K562 (cell line): ENCODE data around the gene ABHD8. TPM values are rescaled to one million over a fixed set of nuclear protein-coding genes. Genes with fewer than 3 reads are reported as not detected.

ENCODE experiments used
- GTF2B ChIP-seq: IDR thresholded peaks from 2 replicates; pipeline ENCODE4 v1.6.1; 2011; ENCODE audit not compliant: insufficient read length; ENCODE audit errors: extremely low read depth
- IRF9 ChIP-seq: fragments of 450-650 bp; IDR thresholded peaks from 2 replicates; pipeline ENCODE4 v1.6.1; 2016; ENCODE audit warnings: missing biosample characterization, missing genetic modification characterization
- JUN ChIP-seq, 2 experiments: sonication (generic) in 1 of 2; formaldehyde crosslinking in 1 of 2; IDR thresholded peaks; 2 replicates each; pipeline versions ENCODE4 v1.6.1 to v1.8.0; 2012 to 2022; ENCODE audit warnings: borderline replicate concordance in 2 of 2, mild to moderate bottlenecking in 2 of 2, improper control_type of control experiment in 1 of 2, low read depth in 1 of 2, low read length in 1 of 2, missing genetic modification reagents in 1 of 2
- MGA ChIP-seq: fragments of 450-650 bp; IDR thresholded peaks from 2 replicates; pipeline ENCODE4 v1.6.1; 2016; ENCODE audit warnings: mild to moderate bottlenecking, moderate library complexity
- PHF8 ChIP-seq: fragments of 200-600 bp; sonication (generic); IDR thresholded peaks from 2 replicates; pipeline ENCODE4 v1.6.1; 2012; ENCODE audit warnings: mixed run types, mild to moderate bottlenecking, inconsistent platforms, low read length, moderate library complexity, borderline replicate concordance
- USF2 ChIP-seq: sonication (generic); formaldehyde crosslinking; IDR thresholded peaks from 2 replicates; pipeline ENCODE4 v1.5.0; 2020; ENCODE audit warnings: missing genetic modification reagents
- ZBTB26 ChIP-seq: fragments of 450-650 bp; formaldehyde crosslinking; IDR thresholded peaks from 2 replicates; pipeline ENCODE4 v1.4.0; 2022; ENCODE audit warnings: missing genetic modification characterization
- ZC3H4 ChIP-seq: sonication (generic); formaldehyde crosslinking; IDR thresholded peaks from 2 replicates; pipeline ENCODE4 v1.9.0; 2021; ENCODE audit warnings: missing genetic modification reagents, borderline replicate concordance
- ZFPM2 ChIP-seq: fragments of 250-450 bp; sonication (Bioruptor Pico); IDR thresholded peaks from 2 replicates; pipeline ENCODE4 v1.5.1; 2022; ENCODE audit warnings: mild to moderate bottlenecking
- polyA plus RNA-seq, 8 experiments: library from polyadenylated mRNA; depleted of rRNA in 4 of 8; stranded (reverse) in 5 of 8; unstranded in 3 of 8; fragments of >200 nt; fragmentation: Nextera tagmentation in 2 of 8; fragmentation: Illumina TruSeq in 1 of 8; extraction: Ambion mirVana in 2 of 8; extraction: Trizol in 1 of 8; gene quantifications; 2 replicates each; pipeline versions ENCODE4 v1.2.1 to v1.2.3, GENCODE V29; 2011 to 2014; ENCODE audit warnings: inconsistent platforms in 1 of 8, missing spikeins in 1 of 8
- total RNA-seq, 7 experiments: library from RNA; depleted of rRNA in 6 of 7; stranded (reverse); fragments of >200 nt in 6 of 7; fragmentation: Illumina TruSeq in 2 of 7; extraction: Trizol in 2 of 7; gene quantifications; 2 replicates each; pipeline versions ENCODE4 v1.2.1 to v1.2.3, GENCODE V29; 2011 to 2021; ENCODE audit warnings: low replicate concordance in 1 of 7

Gene ABHD8
- total and polyA plus RNA-seq, 9 of the 15 experiments (the other 6 are each of a cell fraction or from before 2014, with no cell fraction given): 0.04 to 6.6 (median 2.0) TPM; not detected in 1

GRCh38 chr19:17336872-17337674 lies 33.8 kb upstream of the ABHD8 start, which contains the start of gene GTPBP3 (continued):
- TF ChIP-seq IRF9 (tag) (no peak), USF2 (CRISPR knock-in tag) (peak; percentile 16; the same call in 1 of the 2 replicates), MGA (peak; percentile 92), ZBTB26 (CRISPR knock-in tag) (0 out of 2 replicates have a peak, but pooled peaks have one; percentile 2), ZC3H4 (CRISPR knock-in tag) (no peak), GTF2B (no peak), PHF8 (peak; percentile 68; the same call in 1 of the 2 replicates), JUN (IDR thresholded peaks at IDR 0.05; ENCODE audit: borderline replicate concordance, low read depth, low read length) (peak; percentile 59; the same call in 1 of the 2 replicates), JUN (CRISPR knock-in tag; IDR thresholded peaks at IDR 0.05; ENCODE audit: borderline replicate concordance) (no peak), ZFPM2 (CRISPR knock-in tag) (no peak)
